HG02798 (cell line): ENCODE data around the gene IGFBP5.

Experiments
- ATAC-seq: cut with Tn5 transposase; IDR thresholded peaks from one replicate; pipeline ENCODE4 v1.9.1; 2021; ENCODE audit warnings: mild to moderate bottlenecking; ENCODE audit not compliant: unreplicated experiment, poor library complexity

Gene IGFBP5

GRCh38 chr2:216650626-216651257, 44.6 kb downstream of the IGFBP5 start:
- ATAC-seq: no peak

GRCh38 chr2:216649574-216649973, 45.8 kb downstream of the IGFBP5 start:
- ATAC-seq: no peak

- no peak for ATAC-seq
Observed at GRCh38 chr2:216648105-216648504, 47.2 kb downstream of the IGFBP5 start.

GRCh38 chr2:216646116-216646515, 49.2 kb downstream of the IGFBP5 start:
- no peak for ATAC-seq

- ATAC-seq: no peak
Observed at GRCh38 chr2:216645636-216645950, 49.8 kb downstream of the IGFBP5 start.

GRCh38 chr2:216644842-216645635, 50.3 kb downstream of the IGFBP5 start:
- no peak for ATAC-seq

GRCh38 chr2:216643986-216644659, 51.2 kb downstream of the IGFBP5 start:
- ATAC-seq: no peak

- ATAC-seq: no peak
Observed at GRCh38 chr2:216637472-216637871, 57.9 kb downstream of the IGFBP5 start.

- ATAC-seq: no peak
Observed at GRCh38 chr2:216636551-216637450, 58.5 kb downstream of the IGFBP5 start.

- ATAC-seq: no peak
Observed at GRCh38 chr2:216635701-216636550, 59.4 kb downstream of the IGFBP5 start.

GRCh38 chr2:216635171-216635570, 60.2 kb downstream of the IGFBP5 start:
- ATAC-seq: no peak

- ATAC-seq: no peak
Observed at GRCh38 chr2:216634370-216635148, 60.8 kb downstream of the IGFBP5 start.

- ATAC-seq: no peak
Observed at GRCh38 chr2:216633616-216634369, 61.6 kb downstream of the IGFBP5 start.

- ATAC-seq: no peak
Observed at GRCh38 chr2:216632952-216633615, 62.3 kb downstream of the IGFBP5 start, which contains the start of gene IGFBP2. IGFBP2 (plus strand) TSS chr2:216633420; CDS start chr2:216633524, 104 bp downstream.

GRCh38 chr2:216632346-216632951, 62.9 kb downstream of the IGFBP5 start:
- no peak for ATAC-seq

- ATAC-seq: no peak
Observed at GRCh38 chr2:216629784-216630183, 65.6 kb downstream of the IGFBP5 start.

GRCh38 chr2:216626875-216627245, 68.5 kb downstream of the IGFBP5 start:
- ATAC-seq: no peak
